Heart left ventricle (tissue), 13 donors: ENCODE measurements around the gene MED12.

Source experiments
- POLR2A ChIP-seq, 2 donors: fragments of 450-650 bp; IDR thresholded peaks; one replicate each; pipeline ENCODE4 v1.6.1; 2017; ENCODE audit warnings: antibody characterized with exemption in 2 of 2, mild to moderate bottlenecking in 2 of 2, moderate library complexity in 2 of 2
- TF ChIP-seq, protein P1 (sequence below), 12 donors: fragments of 200-600 bp; sonication (generic) in 4 of 12; IDR thresholded peaks; one replicate each; pipeline versions ENCODE4 v1.5.0 to v1.8.0; 2018 to 2022; ENCODE audit warnings: antibody characterized with exemption in 12 of 12, mild to moderate bottlenecking in 5 of 12
- donor health status: ischemic (EF 13 %, LVEDD 7.1; RV severe dilation, severe dysfunction).
- donor health status: DM: no; HTN: yes; CAD: no.
- donor health status: DM: no; HTN: no; CAD: no.
- donor health status: ischemic (EF 25% LVEDD 6.9; RV normal size, moderate dysfunction).
- donor health status: ischemic (EF 25% LVEDD 5.7; RV mildly dilated, moderate dysfunction).
- donor health status: ischemic (EF 35%, LVEDD 5.7; RV mildly dilated, moderate dysfunction).
- donor health status: nonischemic (EF 11% LVEDD 7.7; RV severe dilation, severe dysfunction).
- donor health status: DM: yes; HTN: yes; CAD: no.
- donor health status: PGD.
- donor health status: ischemic (EF 29% LVEDD 5.4; RV normal size, mild dysfunction).
- donor health status: nonischemic (EF 23%, LVEDD 6.1; RV moderate dilation, normal function).

DNA sequence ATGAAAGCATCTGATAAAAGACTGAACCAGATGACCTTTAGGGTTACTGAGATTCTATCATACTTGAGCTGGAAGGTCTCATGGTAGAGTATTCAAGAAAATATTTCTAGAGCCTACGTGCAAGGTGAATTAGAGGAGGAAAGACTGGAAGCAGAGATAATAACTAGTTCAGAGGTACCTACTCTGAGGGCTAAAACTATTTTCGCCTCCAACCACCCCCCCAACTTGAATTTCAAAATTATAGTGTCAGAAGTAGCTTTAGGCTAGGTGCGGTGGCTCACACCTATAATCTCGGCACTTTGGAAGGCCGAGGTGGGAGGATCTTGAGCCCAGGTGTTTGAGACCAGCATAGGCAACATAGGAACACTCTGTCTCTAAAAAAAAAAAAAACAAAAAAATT is 57.1 kb downstream of the MED12 start:
- no peak for TF ChIP-seq POLR2A (IDR thresholded peaks at IDR 0.05)
- TF ChIP-seq, protein P1, sequence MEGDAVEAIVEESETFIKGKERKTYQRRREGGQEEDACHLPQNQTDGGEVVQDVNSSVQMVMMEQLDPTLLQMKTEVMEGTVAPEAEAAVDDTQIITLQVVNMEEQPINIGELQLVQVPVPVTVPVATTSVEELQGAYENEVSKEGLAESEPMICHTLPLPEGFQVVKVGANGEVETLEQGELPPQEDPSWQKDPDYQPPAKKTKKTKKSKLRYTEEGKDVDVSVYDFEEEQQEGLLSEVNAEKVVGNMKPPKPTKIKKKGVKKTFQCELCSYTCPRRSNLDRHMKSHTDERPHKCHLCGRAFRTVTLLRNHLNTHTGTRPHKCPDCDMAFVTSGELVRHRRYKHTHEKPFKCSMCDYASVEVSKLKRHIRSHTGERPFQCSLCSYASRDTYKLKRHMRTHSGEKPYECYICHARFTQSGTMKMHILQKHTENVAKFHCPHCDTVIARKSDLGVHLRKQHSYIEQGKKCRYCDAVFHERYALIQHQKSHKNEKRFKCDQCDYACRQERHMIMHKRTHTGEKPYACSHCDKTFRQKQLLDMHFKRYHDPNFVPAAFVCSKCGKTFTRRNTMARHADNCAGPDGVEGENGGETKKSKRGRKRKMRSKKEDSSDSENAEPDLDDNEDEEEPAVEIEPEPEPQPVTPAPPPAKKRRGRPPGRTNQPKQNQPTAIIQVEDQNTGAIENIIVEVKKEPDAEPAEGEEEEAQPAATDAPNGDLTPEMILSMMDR (IDR thresholded peaks at IDR 0.05): no peak
